Measurements from ENCODE around the gene ZFR2.

ZFR2 gene

GRCh38 chr19:3785938-3786824 lies 82.7 kb downstream of the ZFR2 start, which contains the start of gene MATK:
Gene MATK, minus strand, starts transcription at chr19:3786381. Its CDS starts 1,246 bp downstream, at chr19:3785135.
- no peak for DNase-seq

DNA sequence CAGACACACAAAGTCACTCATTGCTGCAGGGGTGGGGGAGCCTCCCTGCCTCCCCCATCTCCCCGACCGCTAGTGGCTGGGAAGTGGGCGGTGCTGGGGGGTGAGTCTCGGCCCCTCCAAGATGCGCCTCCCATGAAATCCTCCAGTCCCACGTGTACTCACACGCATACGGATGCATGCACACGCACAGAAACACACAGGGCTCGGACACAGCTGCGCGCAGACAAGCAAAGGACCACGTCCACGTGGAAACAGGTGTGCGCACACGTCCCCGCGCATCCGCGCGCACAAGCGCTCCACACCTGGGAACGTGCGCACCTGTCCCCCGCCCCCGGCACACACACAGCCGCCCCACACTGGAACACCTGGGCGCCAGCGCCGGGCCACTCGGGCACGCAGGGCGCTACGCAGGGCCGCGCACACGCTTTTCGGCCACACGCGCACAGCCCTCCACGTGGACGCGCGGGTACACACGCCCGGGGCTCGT lies 83.3 kb downstream of the ZFR2 start:
- DNase-seq, result no peak

DNA sequence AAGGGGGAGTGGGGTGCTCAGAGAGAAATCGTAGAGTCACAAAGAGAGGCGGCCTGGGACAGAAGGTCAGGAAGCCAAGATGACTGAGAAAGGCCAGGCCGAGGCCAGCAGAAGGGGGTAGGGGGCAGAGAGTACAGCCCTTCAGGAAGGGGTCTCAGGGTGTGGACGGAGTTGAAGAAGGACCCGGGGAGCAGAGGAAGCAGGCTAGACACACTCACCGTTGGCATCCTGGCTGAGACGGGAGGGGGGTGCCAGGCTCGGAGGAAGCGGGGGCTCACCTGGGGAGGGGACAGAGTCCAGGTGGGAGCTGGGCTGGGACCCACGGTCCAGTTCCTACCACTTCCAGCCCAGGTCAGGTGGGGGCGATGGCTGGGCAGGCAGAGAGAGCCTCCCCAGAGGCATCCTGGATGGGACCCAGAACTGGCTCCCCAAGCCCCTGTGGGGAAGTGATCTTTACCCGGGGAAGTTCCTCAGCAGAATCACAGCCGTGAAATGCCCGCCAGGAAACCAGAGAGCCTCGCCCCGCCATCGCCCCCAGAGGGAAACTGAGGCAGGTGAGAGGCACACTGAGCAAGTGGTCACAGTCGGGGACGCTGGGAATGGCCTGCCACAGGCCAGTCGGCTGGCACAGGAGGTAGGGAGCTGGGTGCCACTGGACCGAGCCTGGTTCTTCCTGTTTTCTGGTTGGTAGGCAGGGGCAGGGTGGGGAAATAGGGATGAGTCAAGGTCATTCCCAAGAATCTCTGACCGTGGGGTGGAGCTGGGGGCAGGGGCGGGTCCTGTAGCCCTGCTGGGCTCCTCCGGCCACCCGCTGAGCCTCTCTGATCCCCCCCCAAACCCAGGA lies 84.0 kb downstream of the ZFR2 start:
- no peak for DNase-seq

DNA sequence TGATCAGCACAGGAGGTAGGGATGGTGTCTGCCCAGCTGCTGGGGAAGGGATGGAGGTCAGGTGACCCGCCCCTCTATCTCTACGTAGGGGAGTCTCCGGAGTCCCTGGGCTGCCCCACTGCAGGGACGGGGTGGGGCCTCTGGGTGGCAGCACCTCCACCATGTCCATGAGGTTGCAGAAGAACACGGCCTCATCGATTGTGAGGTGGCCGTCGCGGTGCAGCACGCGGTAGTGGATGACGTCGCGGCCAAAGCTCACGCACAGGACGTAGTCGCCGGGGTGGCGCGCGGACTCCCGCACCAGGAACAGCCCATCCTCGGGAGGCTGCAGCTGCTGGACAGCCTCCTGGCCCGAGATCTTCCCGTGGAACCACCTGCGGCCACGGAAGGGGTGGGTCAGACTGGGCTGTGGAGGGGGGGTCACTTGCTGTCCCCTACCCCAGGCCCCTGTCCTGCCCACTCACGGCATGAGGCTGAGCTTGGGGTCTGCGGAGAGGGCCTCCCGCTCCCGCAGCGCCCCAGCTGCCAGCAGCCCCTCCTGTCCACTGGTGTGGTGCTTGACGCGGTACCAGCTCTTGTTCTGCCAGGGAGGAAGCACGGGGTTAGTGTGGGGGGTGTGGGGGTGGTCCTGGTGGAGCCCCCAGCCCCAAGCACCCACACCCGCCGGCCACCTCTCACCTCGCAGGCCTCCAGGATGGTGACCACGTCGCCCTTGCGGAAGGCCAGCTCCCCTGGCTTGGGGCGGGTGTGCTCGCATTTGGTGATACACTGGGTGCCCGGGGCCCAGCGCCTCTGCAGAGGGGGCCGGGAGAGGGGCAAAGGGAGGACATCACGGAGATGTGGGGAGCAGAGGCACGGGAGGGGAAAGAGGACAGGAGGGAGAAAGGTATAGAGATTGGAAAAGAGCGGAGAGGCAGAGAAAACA lies 84.9 kb downstream of the ZFR2 start:
- no peak for DNase-seq

GRCh38 chr19:3782903-3783302 lies 85.9 kb downstream of the ZFR2 start:
- no peak for DNase-seq

GRCh38 chr19:3782330-3782729 lies 86.5 kb downstream of the ZFR2 start:
- DNase-seq, result no peak

- DNase-seq, result no peak
Measured at GRCh38 chr19:3781603-3782002, 87.2 kb downstream of the ZFR2 start.

DNA sequence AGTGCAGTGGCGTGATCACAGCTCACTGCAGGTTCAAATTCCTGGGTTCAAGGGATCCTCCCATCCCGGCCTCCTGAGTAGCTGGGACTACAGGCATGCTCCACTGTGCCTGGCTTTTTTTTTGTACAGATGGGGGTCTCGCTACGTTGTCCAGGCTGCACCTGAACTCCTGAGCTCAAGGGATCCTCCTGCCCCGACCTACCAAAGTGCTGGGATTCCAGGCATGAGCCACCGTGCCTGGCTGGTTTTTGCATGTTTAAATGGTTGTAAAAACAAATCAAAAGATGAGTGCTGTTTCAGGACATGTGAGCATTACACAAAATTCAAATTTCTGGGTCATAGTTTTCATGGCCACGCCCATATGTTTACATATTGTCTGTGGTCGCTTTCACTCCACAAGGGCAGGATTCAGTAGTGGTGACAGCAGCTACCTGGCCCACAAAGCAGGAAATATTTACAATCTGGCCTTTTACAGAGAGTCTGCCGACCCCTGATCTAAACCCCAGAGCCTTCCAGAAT lies 88.0 kb downstream of the ZFR2 start:
- DNase-seq, result no peak

- no peak for DNase-seq
Measured at GRCh38 chr19:3778899-3779723, 89.7 kb downstream of the ZFR2 start.

DNA sequence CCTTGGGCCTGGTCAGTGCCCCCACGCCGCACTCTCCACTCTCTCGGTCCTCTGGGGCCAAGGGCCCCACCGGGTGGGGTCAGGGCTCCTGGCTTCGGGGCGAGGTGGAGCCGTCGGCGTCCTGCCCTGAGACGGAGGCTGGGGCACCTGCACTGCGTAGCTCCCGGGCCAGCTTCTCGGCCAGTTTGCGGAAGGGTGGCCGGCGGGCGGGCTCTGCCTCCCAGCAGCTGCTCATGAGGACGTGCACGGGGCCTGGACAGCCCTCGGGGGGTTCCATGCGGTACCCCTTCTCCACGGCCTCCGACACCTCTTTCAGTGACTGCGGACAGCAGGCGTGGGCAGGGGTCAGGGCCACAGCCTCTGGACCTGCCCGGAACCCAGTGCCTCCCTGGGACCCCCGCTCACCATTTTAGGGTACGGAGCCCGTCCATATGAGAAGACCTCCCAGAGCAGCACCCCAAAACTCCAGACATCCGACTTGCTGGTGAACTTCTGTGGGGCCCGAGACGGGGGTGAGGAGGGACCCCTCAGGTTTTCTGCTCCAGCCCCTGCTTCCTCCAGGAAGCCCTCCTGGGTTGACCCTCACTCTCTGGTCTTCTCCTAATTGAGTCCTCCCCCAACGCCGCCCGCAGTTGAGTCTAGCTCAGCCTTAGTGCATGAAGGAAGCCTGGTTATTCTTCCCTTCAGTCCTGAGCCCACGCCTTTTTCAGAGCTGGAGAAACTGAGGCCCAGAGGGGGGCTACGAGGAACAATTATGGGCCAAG lies 90.6 kb downstream of the ZFR2 start:
- DNase-seq, result no peak

DNA sequence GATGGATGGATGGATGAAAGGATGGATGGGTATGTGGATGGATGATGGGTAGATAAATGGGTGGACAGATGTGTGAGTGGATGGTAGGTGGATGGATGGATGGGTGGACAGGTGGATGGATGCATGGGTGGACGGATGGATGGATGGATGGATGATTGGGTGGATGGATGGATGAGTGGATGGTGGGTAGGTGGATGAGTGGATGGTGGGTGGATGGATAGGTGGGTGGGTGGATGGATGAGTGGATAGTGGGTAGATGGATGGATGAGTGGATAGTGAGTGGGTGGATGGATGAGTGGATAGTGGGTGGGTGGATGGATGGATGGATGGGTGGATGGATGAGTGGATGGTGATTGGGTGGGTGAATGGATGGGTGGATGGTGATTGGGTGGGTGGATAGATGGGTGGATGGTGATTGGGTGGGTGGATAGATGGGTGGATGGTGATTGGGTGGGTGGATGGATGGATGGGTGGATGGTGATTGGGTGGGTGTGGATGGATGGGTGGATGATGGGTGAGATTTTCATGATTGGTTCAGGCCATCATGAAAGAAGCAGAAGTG lies 92.3 kb downstream of the ZFR2 start:
- DNase-seq, result no peak

DNA sequence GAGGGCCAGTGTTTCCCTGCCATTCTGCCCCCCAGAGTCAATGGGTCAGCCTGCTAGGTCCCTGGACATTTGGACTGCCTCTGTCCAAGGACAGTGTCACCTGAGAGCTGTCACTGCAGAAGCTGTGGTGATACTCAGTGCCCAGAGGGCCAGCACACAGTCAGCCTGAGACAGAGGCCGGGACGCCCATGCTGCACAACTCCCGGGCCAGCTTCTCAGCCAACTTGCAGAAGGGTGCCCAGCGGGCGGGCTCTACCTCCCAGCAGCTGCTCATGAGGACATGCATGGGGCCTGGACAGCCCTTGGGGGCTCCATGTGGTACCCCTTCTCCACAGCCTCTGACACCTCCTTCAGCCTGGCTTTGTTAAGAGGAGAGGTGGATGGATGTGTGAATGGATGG lies 93.0 kb downstream of the ZFR2 start:
- no peak for DNase-seq

GRCh38 chr19:3775374-3775711 lies 93.5 kb downstream of the ZFR2 start:
- DNase-seq, result no peak

DNA sequence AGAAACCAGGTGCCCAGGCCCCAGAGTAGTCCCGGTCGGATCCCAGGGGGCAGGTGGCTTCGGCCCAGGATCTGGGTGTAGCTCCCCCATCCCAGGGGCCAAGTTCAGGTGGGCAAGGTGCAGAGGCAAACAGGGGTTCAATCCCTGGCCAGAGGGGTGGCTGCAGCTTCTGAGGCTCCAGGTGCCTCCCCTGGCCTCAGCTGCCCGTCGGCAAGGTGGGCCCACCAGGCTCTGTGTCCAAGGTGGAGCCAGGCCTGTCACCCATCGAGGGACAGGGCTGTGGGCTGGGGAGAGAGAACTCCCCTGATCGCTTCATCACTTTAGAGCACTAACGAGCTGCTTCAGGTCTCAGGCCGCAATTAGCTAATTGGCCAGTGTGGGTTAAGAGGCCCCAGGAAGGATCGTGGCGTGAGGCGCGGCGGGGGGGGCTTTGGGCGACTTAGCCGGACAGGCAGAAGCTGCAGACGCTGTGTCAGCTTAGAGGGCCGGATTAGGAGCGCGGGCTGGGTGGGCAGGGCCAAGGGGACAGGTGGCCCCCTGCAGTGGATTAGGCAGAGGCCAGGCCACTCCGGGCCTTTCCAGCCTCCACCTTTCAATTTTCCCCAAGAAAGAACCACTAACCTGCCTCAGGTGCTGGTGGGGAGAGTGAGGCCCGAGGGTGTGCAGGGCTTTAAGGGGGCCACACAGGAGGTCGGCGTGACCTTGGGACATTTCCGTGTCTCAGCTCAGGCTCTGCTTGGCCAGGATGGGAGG lies 94.0 kb downstream of the ZFR2 start:
- DNase-seq, result no peak

- no peak for DNase-seq
Measured at GRCh38 chr19:3773814-3774515, 94.9 kb downstream of the ZFR2 start.

DNA sequence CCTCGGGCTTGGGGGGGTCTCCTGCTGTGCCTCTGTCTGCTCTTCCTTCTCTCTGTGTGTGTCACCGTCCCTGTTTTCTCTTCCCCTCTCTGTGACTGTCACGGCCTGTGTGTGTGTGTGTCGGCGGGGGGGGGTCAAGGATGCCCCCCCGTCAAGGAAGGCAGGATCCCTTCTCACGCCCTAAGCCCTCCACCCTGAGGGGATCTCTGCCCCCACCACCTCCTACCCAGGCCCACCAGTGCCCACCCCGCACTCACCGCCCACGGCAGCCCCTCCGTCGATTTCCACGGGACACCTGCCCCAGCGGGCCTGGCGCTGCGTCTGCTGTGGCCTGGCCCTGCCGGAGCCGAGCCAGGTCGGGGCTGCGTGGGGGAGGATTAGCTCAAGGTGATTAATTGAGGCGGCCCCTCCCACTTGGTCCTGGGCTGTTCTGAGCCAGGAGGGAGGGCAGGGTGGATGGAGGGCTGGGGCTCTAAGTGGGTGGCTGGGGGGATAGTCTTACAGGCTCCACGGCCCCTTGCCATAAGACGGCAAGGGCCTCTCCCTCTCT lies 96.9 kb downstream of the ZFR2 start, which contains the start of gene RAX2:
TSS of gene RAX2 (minus strand) at position 323 of the 550 bp plus-strand sequence. CDS start 486 bp downstream, outside the sequence.
- no peak for DNase-seq

DNA sequence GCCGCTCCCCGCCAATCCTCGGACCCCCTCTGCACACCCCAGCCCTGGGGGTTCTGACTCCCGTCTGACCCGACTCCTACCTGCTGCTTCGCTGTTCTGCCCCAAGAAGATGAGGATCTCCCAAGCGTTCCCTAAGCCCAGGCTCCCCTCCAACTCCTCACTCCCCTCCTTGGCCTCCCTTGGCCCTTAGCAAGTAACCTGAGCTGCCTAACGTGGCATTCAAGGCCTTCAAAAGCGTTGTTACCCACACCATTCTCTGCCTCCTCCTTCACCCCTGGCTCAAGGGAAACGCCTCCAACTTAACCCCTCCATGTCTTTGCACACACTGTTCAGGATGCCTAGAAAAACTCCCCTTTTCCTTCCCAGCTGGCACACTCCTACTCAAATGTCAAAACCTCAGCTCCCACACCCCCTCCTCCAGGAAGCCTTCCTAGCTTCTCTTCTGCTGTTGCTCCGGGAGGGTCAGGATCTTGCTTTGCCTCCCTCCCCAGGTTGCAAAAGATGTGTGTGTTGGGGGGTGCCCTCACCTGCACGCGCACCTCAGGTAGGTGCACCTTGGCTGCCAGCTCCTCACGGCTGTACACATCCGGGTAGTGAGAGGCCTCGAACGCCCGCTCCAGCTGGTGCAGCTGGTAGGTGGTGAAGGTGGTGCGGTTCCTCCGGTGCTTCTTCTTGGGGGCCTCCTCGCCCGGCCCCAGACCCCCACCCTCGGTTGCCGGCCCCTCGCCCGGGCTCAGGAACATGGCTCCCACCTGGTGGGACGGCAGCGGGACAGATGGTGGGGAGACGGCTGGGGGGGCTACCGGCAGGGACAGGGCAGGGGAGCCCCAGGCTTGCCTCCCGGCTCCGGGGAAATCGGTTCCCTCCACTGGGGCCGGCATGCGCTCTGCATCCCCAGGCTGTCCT lies 97.6 kb downstream of the ZFR2 start:
- DNase-seq, result no peak
